Measurements from ENCODE around the gene SCAP. TPM values are rescaled to one million over a fixed set of nuclear protein-coding genes. Genes with fewer than 3 reads are reported as not detected.
"Not testable (repeated sequence)": the region's sequence is repeated elsewhere in the genome, so short reads cannot be mapped to it uniquely, and the experiment has no call there.

Gene SCAP
- total RNA-seq, 1 donor from 2014 or later, result 87.2 TPM

DNA sequence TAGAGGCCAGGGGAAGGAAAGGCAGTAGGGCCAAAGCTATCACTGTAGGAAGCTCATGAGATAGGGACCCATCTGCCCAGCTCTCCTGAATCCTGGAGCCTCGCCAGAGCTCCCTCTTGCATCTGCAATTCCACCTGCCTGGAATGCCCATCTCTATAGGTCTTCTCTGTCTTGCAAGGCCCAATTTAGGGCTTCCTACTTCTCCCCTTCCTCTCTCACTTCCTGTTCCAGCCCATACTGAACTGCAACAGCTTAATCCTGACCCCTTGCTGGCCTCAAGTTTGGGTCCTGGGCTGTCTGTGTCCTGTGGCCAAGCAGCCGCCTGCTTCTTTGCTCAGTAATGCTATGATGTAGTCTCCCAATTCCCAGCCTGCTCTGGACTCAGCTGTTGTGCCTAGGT, 98.6 kb downstream of the SCAP start:
- intact Hi-C loops (cut with micrococcal nuclease), result no loop called here
- H3K4me1 Mint-ChIP-seq, result peaks cover 20% of the 10 kb centered on the region

GRCh38 chr3:47376393-47376792, 99.3 kb downstream of the SCAP start:
- H3K27ac Mint-ChIP-seq, result no peak overlapping the region
- no peak for DNase-seq
- intact Hi-C loops (cut with micrococcal nuclease), result no loop called here
- peaks cover 7% of the 10 kb centered on the region for H3K36me3 Mint-ChIP-seq (ENCODE audit: low read depth)
- H3K27me3 Mint-ChIP-seq, result peaks cover 2% of the 10 kb centered on the region
- H3K9me3 Mint-ChIP-seq, result no peaks in the 10 kb centered on the region
- no peak overlapping the region for H3K4me3 Mint-ChIP-seq
- H3K4me1 Mint-ChIP-seq, result peaks cover 17% of the 10 kb centered on the region

More for the DNA sequence above, 98.6 kb downstream of the SCAP start:
- Mint-ChIP-seq H3K9me3 (no peaks in the 10 kb centered on the region), H3K36me3 (ENCODE audit: low read depth) (peaks cover 11% of the 10 kb centered on the region), H3K27me3 (peaks cover 2% of the 10 kb centered on the region), H3K4me3 (no peak overlapping the region), H3K27ac (no peak overlapping the region)
- no peak for DNase-seq

DNA sequence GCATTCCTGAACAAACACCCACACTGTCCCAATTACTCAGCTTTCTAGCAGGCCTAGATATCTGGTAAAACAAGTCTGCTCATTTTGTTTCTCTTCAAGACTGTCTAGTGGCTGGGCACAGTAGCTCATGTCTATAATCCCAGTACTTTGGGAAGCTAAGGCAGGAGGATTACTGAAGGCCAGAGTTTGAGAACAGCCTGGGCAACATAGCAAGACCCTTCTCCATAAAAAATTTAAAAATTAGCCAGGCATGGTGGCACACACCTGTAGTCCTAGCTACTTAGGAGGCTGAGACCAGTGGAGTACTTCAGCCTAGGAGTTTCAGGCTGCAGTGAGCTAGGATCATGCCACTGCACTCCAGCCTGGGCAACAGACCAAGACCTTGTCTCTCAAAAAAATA, 101.2 kb downstream of the SCAP start:
- no peak for DNase-seq
- intact Hi-C loops (cut with micrococcal nuclease), result loop anchor here (5.0 kb wide), 1 partner anchor 507 kb away; no protein-coding TSS in a partner anchor
- Mint-ChIP-seq H3K9me3 (no peaks in the 10 kb centered on the region), H3K27ac (no peak overlapping the region), H3K36me3 (ENCODE audit: low read depth) (peaks cover 3% of the 10 kb centered on the region), H3K4me3 (no peak overlapping the region), H3K4me1 (peaks cover 7% of the 10 kb centered on the region), H3K27me3 (no peaks in the 10 kb centered on the region)

DNA sequence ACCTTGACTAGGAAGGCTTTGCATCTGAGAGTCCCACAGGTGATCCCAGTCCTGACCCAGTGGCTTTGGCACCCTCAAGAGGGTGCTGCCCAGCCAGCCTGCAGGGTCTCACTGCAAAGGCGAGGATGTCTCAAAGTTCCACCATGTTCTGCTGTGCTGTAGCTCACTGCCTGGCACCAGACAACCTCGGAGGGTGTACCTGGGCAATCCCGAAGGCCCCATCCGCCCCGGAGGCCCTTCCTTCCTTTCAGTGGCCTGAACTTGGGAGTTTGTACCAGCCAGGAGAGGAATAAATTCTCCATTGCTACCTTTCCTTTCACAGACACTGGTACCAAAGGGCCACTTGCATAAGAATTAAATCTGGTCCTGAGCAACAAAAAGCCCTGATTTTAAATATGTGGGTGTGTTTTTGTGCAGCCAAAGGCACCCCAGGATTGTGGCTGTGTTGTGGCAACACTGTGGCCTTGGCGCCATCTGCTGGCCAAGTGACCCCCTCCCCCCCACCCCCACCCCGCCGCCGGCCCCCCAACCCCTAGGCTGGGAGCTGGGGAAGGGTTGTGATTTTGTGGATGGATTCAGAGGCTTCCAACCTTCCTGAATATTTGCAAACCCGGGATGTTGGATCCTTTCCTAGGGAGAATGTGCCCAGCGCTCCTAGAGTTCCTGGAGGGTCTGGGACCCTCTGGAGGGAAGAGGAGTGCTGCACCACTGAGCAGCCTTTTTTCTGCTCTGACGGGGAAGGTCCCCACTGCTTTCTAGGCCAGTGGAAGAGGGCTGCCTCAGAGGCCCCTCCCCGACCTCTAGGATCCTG, 104.6 kb downstream of the SCAP start:
- DNase-seq, result peak; percentile 76
- Mint-ChIP-seq H3K4me3 (no peak overlapping the region), H3K27me3 (no peaks in the 10 kb centered on the region), H3K36me3 (ENCODE audit: low read depth) (no peaks in the 10 kb centered on the region), H3K9me3 (no peaks in the 10 kb centered on the region), H3K4me1 (peaks cover 2% of the 10 kb centered on the region), H3K27ac (no peak overlapping the region)
- intact Hi-C loops (cut with micrococcal nuclease), result loop anchor here (5.0 kb wide), 1 partner anchor 504 kb away; no protein-coding TSS in a partner anchor

DNA sequence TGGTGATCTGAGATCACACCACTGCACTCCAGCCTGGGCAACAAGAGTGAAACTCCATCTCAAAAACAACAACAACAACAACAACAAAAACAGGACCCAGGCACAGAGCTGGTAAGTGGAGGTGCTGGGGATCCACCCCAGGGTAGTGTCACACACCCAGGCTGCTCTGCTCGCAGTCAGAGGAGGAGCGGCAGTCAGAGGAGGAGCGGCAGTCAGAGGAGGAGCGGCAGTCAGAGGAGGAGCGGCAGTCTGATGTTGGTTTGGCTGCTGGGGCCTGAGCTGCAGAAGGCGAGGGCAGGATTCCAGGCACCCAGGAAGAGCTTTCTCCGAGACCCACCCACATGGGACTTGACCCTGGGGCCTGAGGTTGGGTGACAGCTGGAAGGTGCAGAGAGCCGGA, 105.7 kb downstream of the SCAP start:
- not testable (repeated sequence) for H3K9me3 Mint-ChIP-seq; DNase-seq; H3K4me1 Mint-ChIP-seq; H3K4me3 Mint-ChIP-seq; H3K36me3 Mint-ChIP-seq (ENCODE audit: low read depth); H3K27me3 Mint-ChIP-seq; H3K27ac Mint-ChIP-seq
- intact Hi-C loops (cut with micrococcal nuclease), result loop anchor here (5.0 kb wide), 1 partner anchor 503 kb away; no protein-coding TSS in a partner anchor

DNA sequence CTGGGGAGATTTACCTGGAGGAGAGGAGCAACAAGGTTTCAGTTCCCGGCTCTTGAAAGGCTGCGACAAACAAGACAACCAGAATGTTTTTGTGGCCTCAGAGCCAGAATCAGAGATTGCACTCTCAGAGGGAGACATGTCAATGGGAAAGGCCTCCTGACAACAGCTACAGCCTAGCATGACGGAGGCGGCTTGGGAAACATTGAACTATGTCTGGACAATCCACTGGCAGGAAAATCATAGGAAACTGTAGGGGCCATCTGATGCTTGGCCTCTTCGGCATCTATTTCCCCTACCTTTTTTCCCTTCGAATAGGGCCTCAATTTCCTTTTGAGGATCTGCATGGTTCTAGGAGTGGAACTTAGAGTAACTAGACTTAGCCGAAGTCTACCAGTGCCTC, 108.1 kb downstream of the SCAP start:
- intact Hi-C loops (cut with micrococcal nuclease), result no loop called here
- no peak overlapping the region for H3K27ac Mint-ChIP-seq
- DNase-seq, result no peak
- no peaks in the 10 kb centered on the region for H3K27me3 Mint-ChIP-seq
- H3K4me1 Mint-ChIP-seq, result peaks cover 5% of the 10 kb centered on the region
- H3K4me3 Mint-ChIP-seq, result no peak overlapping the region
- peaks cover under 1% of the 10 kb centered on the region for H3K9me3 Mint-ChIP-seq
- H3K36me3 Mint-ChIP-seq (ENCODE audit: low read depth), result no peaks in the 10 kb centered on the region

DNA sequence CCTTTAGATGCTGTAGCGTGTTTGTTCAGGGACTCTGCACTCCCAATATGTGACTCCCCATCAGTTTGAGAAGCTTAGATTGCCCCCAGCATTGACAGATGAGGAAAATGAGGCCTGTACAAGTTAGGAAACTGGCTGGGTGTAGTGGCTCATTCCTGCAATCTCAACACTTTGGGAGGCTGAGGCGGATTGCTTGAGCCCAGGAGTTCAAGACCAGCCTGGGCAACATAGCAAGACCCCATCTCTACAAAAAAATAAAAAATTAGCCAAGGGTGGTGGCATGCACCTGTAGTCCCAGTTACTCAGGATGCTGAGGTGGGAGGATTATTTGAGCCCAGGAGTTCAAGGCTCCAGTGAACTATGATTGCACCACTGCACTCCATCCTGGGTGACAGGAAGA, 108.9 kb downstream of the SCAP start:
- Mint-ChIP-seq H3K9me3 (peaks cover 4% of the 10 kb centered on the region), H3K4me3 (no peak overlapping the region), H3K27ac (no peak overlapping the region), H3K4me1 (peaks cover 9% of the 10 kb centered on the region), H3K36me3 (ENCODE audit: low read depth) (no peaks in the 10 kb centered on the region), H3K27me3 (no peaks in the 10 kb centered on the region)
- no peak for DNase-seq
- intact Hi-C loops (cut with micrococcal nuclease), result no loop called here

DNA sequence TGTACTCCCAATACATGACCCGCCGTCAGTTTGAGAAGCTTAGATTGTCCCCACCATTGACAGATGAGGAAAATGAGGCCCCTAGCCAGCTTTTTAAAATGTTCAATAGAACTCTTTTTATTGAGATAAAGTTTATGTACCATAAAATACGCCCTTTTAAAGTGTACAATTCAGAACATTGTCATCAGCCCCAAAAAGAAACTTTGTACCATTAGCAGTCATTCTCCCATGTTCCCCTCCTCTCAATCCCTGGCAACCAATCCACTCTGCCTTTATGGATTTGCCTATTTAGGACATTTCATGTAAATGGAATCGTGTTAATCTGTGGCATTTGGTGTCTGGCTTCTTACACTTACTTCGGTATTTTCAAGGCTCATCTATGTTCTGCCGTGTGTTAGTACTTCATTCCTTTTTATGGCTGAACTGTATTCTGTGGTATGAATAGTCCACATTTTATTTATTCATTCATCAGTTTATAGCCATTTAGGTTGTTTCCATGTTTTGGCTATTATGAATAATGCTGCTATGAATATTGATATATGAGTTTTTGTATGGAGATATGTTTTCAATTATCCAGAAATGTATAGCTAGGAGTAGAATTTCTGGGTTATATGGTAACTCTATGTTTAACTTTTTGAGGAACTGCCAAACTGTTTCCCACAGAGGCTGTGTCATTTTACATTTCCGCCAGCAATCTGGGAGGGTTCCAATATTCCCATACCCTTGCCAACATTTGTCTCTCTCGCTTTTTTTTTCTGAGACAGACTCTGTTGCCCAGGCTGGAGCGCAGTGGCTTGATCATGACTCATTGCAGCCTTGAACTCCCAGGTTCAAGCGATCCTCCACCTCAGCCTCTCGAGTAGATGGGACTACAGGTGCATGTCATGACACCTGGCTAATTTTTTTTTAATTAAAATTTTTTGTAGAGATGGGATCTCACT, 110.3 kb downstream of the SCAP start:
- intact Hi-C loops (cut with micrococcal nuclease), result no loop called here
- Mint-ChIP-seq H3K36me3 (ENCODE audit: low read depth) (peaks cover under 1% of the 10 kb centered on the region), H3K4me1 (peaks cover 7% of the 10 kb centered on the region), H3K27me3 (no peaks in the 10 kb centered on the region), H3K9me3 (peaks cover 4% of the 10 kb centered on the region), H3K4me3 (no peak overlapping the region), H3K27ac (no peak overlapping the region)
- no peak for DNase-seq

Other genes starting within 250 kb of the SCAP start
- 3.0 and 3.6 TPM in 2 replicates for gene KIF9, start 193.1 kb downstream of the SCAP start, total RNA-seq
- 47.0 and 49.3 TPM in 2 replicates for gene KLHL18, start 193.0 kb downstream of the SCAP start, total RNA-seq
- 34.1 and 34.6 TPM in 2 replicates for gene PTPN23, start 94.9 kb downstream of the SCAP start, total RNA-seq
- gene ELP6, start 37.8 kb upstream of the SCAP start, total RNA-seq, result 45.9 and 49.7 TPM in 2 replicates
- 1.7 and 2.0 TPM in 2 replicates for gene CSPG5, start 102.9 kb upstream of the SCAP start, total RNA-seq